WTC11 (cell line): ENCODE data around the gene BFSP1. TPM values are rescaled to one million over a fixed set of nuclear protein-coding genes. Genes with fewer than 3 reads are reported as not detected.

Experiments
- ATAC-seq: fragments of 200-7000 bp; cut with Tn5 transposase; 2 replicates; pipeline ENCODE4 v1.10.0; 2021; ENCODE audit warnings: mild to moderate bottlenecking, moderate library complexity
- CTCF ChIA-PET: fragments of 300-600 bp; sonication (Branson Sonifier 250); formaldehyde crosslinking; loops from one replicate; lab custom pipeline; 2021; ENCODE audit warnings: antibody characterized with exemption; lab: Charles Lee
- POLR2A ChIA-PET: fragments of 350-600 bp; sonication (Branson Sonifier 250); formaldehyde crosslinking; loops from one replicate; lab custom pipeline; 2021; ENCODE audit warnings: antibody characterized with exemption; lab: Charles Lee
- DNase-seq: peaks from one replicate; pipeline ENCODE4 v3.0.0; 2021; ENCODE audit warnings: low spot score
- H3K27ac Mint-ChIP-seq: 2 replicates; pipeline ENCODE4 v1.8.0; 2021; ENCODE audit warnings: mixed read lengths
- H3K27me3 Mint-ChIP-seq: 2 replicates; pipeline ENCODE4 v1.8.0; 2021; ENCODE audit warnings: low read depth, mild to moderate bottlenecking, moderate library complexity, mixed read lengths
- H3K36me3 Mint-ChIP-seq: 2 replicates; pipeline ENCODE4 v1.8.0; 2021; ENCODE audit warnings: mixed read lengths
- H3K4me1 Mint-ChIP-seq: 2 replicates; pipeline ENCODE4 v1.8.0; 2022; ENCODE audit warnings: mixed read lengths
- H3K4me3 Mint-ChIP-seq: 2 replicates; pipeline ENCODE4 v1.8.0; 2021; ENCODE audit warnings: mild to moderate bottlenecking, moderate library complexity, mixed read lengths
- H3K9me3 Mint-ChIP-seq: 2 replicates; pipeline ENCODE4 v1.8.0; 2021; ENCODE audit warnings: mixed read lengths
- AR ChIP-seq: fragments of 250-450 bp; sonication (Bioruptor Pico); IDR thresholded peaks from 2 replicates; pipeline ENCODE4 v1.9.0; 2021; ENCODE audit warnings: mild to moderate bottlenecking
- ATF3 ChIP-seq: sonication (generic); formaldehyde crosslinking; conservative IDR thresholded peaks from 2 replicates; pipeline ENCODE4 v1.8.1; 2022; ENCODE audit warnings: mild to moderate bottlenecking, missing genetic modification reagents
- CTCF ChIP-seq: fragments of 200-600 bp; IDR thresholded peaks from 2 replicates; pipeline ENCODE4 v1.8.0; 2022; ENCODE audit warnings: antibody characterized with exemption
- FOXJ3 ChIP-seq: sonication (generic); formaldehyde crosslinking; IDR thresholded peaks from 2 replicates; pipeline ENCODE4 v1.9.0; 2021; ENCODE audit warnings: missing genetic modification reagents, mild to moderate bottlenecking, borderline replicate concordance
- GTF2I ChIP-seq: fragments of 250-450 bp; sonication (Bioruptor Pico); conservative IDR thresholded peaks from 2 replicates; pipeline ENCODE4 v1.4.0; 2021; ENCODE audit warnings: mild to moderate bottlenecking
- IRF1 ChIP-seq: sonication (generic); formaldehyde crosslinking; IDR thresholded peaks from 2 replicates; pipeline ENCODE4 v1.8.0; 2023; ENCODE audit warnings: missing genetic modification reagents
- KAT7 ChIP-seq: sonication (generic); formaldehyde crosslinking; IDR thresholded peaks from 2 replicates; pipeline ENCODE4 v1.8.1; 2023; ENCODE audit warnings: missing genetic modification reagents, mild to moderate bottlenecking, borderline replicate concordance
- NFYB ChIP-seq: sonication (generic); formaldehyde crosslinking; conservative IDR thresholded peaks from 2 replicates; pipeline ENCODE4 v1.8.0; 2022; ENCODE audit warnings: low read depth, missing genetic modification reagents
- PRDM15 ChIP-seq: sonication (generic); formaldehyde crosslinking; IDR thresholded peaks from 2 replicates; pipeline ENCODE4 v1.8.0; 2022; ENCODE audit warnings: missing genetic modification reagents
- RORB ChIP-seq: fragments of 250-450 bp; sonication (Bioruptor Pico); IDR thresholded peaks from 2 replicates; pipeline ENCODE4 v1.9.0; 2021; ENCODE audit warnings: mild to moderate bottlenecking
- TP53 ChIP-seq: sonication (generic); formaldehyde crosslinking; IDR thresholded peaks from 2 replicates; pipeline ENCODE4 v1.8.1; 2023; ENCODE audit warnings: mild to moderate bottlenecking, missing genetic modification reagents
- ZNF138 ChIP-seq: sonication (generic); formaldehyde crosslinking; conservative IDR thresholded peaks from 2 replicates; pipeline ENCODE4 v1.8.1; 2022; ENCODE audit warnings: mild to moderate bottlenecking, moderate library complexity, missing genetic modification reagents
- ZNF416 ChIP-seq: fragments of 250-450 bp; sonication (Bioruptor Pico); IDR thresholded peaks from 2 replicates; pipeline ENCODE4 v1.9.0; 2021; ENCODE audit warnings: mild to moderate bottlenecking, inconsistent platforms
- ZNF425 ChIP-seq: fragments of 250-450 bp; sonication (Bioruptor Pico); conservative IDR thresholded peaks from 2 replicates; pipeline ENCODE4 v1.9.0; 2021; ENCODE audit warnings: mild to moderate bottlenecking
- ZNF512 ChIP-seq: sonication (generic); formaldehyde crosslinking; IDR thresholded peaks from 2 replicates; pipeline ENCODE4 v1.8.1; 2022; ENCODE audit warnings: missing genetic modification reagents, borderline replicate concordance
- ZNF671 ChIP-seq: fragments of 250-450 bp; sonication (Bioruptor Pico); IDR thresholded peaks from 2 replicates; pipeline ENCODE4 v1.8.0; 2021; ENCODE audit warnings: mild to moderate bottlenecking
- total RNA-seq: library from RNA; stranded (reverse); gene quantifications from 3 replicates; pipeline ENCODE4 v1.2.3, GENCODE V29; 2021

Gene BFSP1
- total RNA-seq, 1 experiment from 2014 or later: 3.0 TPM

GRCh38 chr20:17565169-17565845, 34.1 kb upstream of the BFSP1 start:
- H3K36me3 Mint-ChIP-seq: 0 out of 2 replicates have a peak, but pooled peaks cover 2% of the 10 kb centered on the region
- H3K9me3 Mint-ChIP-seq: peaks cover 4% of the 10 kb centered on the region; the same call in 1 of the 2 replicates
- DNase-seq (no peak), ATAC-seq (no peak)
- H3K4me1 Mint-ChIP-seq: peaks cover 12% of the 10 kb centered on the region
- ChIA-PET CTCF (interaction anchor here (1.2 kb wide), 1 partner anchor 51 kb away, joined by 4 read pairs; no protein-coding TSS in a partner anchor), POLR2A (no interaction called here)
- H3K27ac Mint-ChIP-seq: no peak overlapping the region
- no peak overlapping the region for H3K4me3 Mint-ChIP-seq
- no peaks in the 10 kb centered on the region for H3K27me3 Mint-ChIP-seq
- TF ChIP-seq ZNF138 (CRISPR knock-in tag): no peak
- no peak for TF ChIP-seq ZNF425 (CRISPR knock-in tag)
- TF ChIP-seq IRF1 (CRISPR knock-in tag): no peak
- TF ChIP-seq ZNF512: no peak
- TF ChIP-seq KAT7: no peak
- TF ChIP-seq GTF2I: no peak
- no peak for TF ChIP-seq ZNF416 (CRISPR knock-in tag)
- TF ChIP-seq CTCF: no peak
- no peak for TF ChIP-seq RORB
- no peak for TF ChIP-seq FOXJ3 (CRISPR knock-in tag)
- TF ChIP-seq AR (CRISPR knock-in tag): no peak
- TF ChIP-seq NFYB: no peak
- TF ChIP-seq TP53: no peak

- ATAC-seq (no peak), DNase-seq (no peak)
- H3K4me1 Mint-ChIP-seq: peaks cover 21% of the 10 kb centered on the region
- no peak overlapping the region; the same call in 1 of the 2 replicates for H3K27ac Mint-ChIP-seq
- POLR2A ChIA-PET: no interaction called here
- peaks cover 4% of the 10 kb centered on the region; the same call in 1 of the 2 replicates for H3K9me3 Mint-ChIP-seq
- 0 out of 2 replicates have a peak, but pooled peaks cover 2% of the 10 kb centered on the region for H3K36me3 Mint-ChIP-seq
- H3K27me3 Mint-ChIP-seq: no peaks in the 10 kb centered on the region
- H3K4me3 Mint-ChIP-seq: no peak overlapping the region
- CTCF ChIA-PET: interaction anchor here (0.5 kb wide), 1 partner anchor 32 kb away, joined by 3 read pairs; the partner anchor contains the start of gene BFSP1
- TF ChIP-seq PRDM15 (CRISPR knock-in tag): no peak
- TF ChIP-seq ZNF512: no peak
- TF ChIP-seq ATF3 (CRISPR knock-in tag): no peak
- no peak for TF ChIP-seq CTCF
- TF ChIP-seq ZNF671 (CRISPR knock-in tag): no peak
These were observed 31.7 kb upstream of the BFSP1 start for GRCh38 chr20:17562804-17563305.
